ENCODE results near the gene GLRX5. TPM values are rescaled to one million over a fixed set of nuclear protein-coding genes. Genes with fewer than 3 reads are reported as not detected.
"Not testable (repeated sequence)": the region's sequence is repeated elsewhere in the genome, so short reads cannot be mapped to it uniquely, and the experiment has no call there.

Gene GLRX5
- total and polyA plus RNA-seq, 9 donors, result 38.0 to 105 (median 42.9) TPM

DNA sequence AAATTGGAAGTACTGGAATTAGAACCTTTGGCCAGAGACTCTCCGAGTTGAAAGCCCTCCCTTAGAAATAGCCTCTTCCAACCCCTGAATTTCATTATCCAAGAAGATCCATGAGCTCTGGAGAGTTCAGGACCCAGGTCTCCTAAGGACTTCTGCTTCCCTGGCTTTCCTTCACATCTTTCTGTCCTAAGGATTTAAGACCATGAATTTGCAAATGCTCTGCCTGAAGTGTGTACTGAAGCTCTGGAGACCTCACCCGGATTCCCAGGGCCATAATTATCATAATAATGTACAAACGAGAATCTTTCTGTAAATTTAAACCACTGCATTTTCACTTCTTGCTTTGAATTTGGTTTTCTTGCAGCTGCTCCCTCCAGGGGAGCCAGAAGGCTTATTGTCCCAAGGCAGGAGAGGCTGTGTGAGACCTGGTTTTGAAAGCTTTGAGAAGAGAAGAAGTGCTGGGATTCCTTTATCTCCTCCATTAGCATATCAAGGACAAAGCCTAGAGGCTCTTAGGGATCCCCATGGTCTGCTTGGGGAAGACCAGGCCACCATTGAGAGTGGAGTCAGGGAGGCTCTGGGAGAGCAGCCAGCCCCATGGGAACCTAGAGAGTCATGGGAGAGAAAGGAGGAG is 41.1 kb downstream of the GLRX5 start:
- no peak for DNase-seq
- Histone ChIP-seq H3K36me3 (no peaks in the 10 kb centered on the region), H3K4me3 (no peak overlapping the region), H3K27ac (no peak overlapping the region), H3K4me1 (ENCODE audit: insufficient read depth) (no peaks in the 10 kb centered on the region), H3K27me3 (no peaks in the 10 kb centered on the region), H3K9me3 (no peaks in the 10 kb centered on the region)
- 38 to 50% (median 46%) methylated on average over 3 of the region's 3 CpGs for WGBS, 3 donors
- TF ChIP-seq EP300 (IDR thresholded peaks at IDR 0.05) (no peak), POLR2A (IDR thresholded peaks at IDR 0.05) (no peak)
- TF ChIP-seq, protein P1, sequence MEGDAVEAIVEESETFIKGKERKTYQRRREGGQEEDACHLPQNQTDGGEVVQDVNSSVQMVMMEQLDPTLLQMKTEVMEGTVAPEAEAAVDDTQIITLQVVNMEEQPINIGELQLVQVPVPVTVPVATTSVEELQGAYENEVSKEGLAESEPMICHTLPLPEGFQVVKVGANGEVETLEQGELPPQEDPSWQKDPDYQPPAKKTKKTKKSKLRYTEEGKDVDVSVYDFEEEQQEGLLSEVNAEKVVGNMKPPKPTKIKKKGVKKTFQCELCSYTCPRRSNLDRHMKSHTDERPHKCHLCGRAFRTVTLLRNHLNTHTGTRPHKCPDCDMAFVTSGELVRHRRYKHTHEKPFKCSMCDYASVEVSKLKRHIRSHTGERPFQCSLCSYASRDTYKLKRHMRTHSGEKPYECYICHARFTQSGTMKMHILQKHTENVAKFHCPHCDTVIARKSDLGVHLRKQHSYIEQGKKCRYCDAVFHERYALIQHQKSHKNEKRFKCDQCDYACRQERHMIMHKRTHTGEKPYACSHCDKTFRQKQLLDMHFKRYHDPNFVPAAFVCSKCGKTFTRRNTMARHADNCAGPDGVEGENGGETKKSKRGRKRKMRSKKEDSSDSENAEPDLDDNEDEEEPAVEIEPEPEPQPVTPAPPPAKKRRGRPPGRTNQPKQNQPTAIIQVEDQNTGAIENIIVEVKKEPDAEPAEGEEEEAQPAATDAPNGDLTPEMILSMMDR (IDR thresholded peaks at IDR 0.05), result no peak
- intact Hi-C loops (cut with DNase I), result no loop called here

DNA sequence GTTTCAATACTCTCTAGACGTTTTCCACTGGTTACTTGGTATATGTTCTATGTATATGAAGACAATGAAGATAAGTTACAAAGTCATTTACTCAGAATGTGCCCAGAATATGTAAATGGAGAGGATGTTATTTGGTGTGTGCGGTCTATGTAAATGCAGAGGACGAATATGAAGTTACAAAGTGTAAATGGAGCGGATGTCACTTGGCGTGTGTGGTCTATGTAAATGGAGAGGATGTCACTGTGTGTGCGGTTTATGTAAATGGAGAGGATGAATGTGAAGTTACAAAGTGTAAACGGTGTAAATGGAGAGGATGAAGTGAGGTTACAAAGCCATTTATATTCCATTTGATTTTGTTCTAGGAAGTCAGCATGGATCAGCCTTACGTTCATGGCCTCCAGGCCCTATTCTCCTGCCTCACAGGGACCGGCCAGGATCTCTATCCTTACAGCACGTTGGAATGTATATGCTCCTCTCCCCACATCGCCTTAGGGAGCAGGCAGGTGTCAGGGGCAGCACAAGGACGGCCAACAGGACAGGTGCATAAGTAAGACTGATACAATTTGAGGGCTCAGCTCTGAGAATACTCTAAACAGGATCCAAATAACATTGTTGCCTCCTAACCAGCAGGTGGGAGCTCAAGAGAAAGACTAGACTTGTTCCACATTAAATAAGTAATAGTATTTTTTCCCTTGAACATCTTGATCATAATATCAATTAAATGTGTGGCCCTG is 42.4 kb downstream of the GLRX5 start:
- 81 to 84% (median 83%) methylated on average over 12 of the region's 12 CpGs for WGBS, 3 donors

DNA sequence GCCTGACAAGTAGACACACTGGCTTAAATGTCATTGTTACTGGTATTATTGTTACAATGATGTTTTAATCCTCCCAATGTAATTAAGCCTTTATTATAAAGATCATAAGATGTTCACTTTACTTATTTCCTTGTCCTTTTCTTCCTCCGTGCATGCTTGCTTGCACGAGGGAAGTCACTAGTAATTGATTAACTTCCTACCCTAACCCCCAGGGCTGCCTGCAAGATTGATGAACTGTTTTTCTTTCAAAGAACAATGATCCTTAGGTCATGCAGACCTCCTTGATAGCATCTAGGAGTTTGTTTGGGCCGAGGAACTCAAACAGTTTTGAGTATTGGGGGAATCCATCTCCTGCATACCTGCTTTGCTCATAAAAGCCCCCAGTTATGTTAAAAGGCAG is 43.0 kb downstream of the GLRX5 start:
- TF ChIP-seq, protein P1 (IDR thresholded peaks at IDR 0.05), result no peak
- TF ChIP-seq EP300 (IDR thresholded peaks at IDR 0.05), result no peak
- TF ChIP-seq POLR2A (IDR thresholded peaks at IDR 0.05), result no peak
- H3K27ac ChIP-seq, result no peak overlapping the region
- H3K27me3 ChIP-seq, result no peaks in the 10 kb centered on the region
- H3K36me3 ChIP-seq, result no peaks in the 10 kb centered on the region
- intact Hi-C loops (cut with DNase I), result no loop called here
- H3K9me3 ChIP-seq, result no peaks in the 10 kb centered on the region
- no peak for DNase-seq
- no peak overlapping the region for H3K4me3 ChIP-seq
- no peaks in the 10 kb centered on the region for H3K4me1 ChIP-seq (ENCODE audit: insufficient read depth)
- 19 to 27% (median 24%) methylated on average over 3 of the region's 3 CpGs for WGBS, 3 donors

More for the DNA sequence above, 42.4 kb downstream of the GLRX5 start:
- no peaks in the 10 kb centered on the region for H3K9me3 ChIP-seq
- no peak for DNase-seq
- no peak overlapping the region for H3K27ac ChIP-seq
- TF ChIP-seq POLR2A (IDR thresholded peaks at IDR 0.05) (no peak), EP300 (IDR thresholded peaks at IDR 0.05) (no peak)
- TF ChIP-seq, protein P1 (IDR thresholded peaks at IDR 0.05), result no peak
- H3K27me3 ChIP-seq, result no peaks in the 10 kb centered on the region
- no peaks in the 10 kb centered on the region for H3K36me3 ChIP-seq
- no peak overlapping the region for H3K4me3 ChIP-seq
- intact Hi-C loops (cut with DNase I), result no loop called here
- H3K4me1 ChIP-seq (ENCODE audit: insufficient read depth), result no peaks in the 10 kb centered on the region

DNA sequence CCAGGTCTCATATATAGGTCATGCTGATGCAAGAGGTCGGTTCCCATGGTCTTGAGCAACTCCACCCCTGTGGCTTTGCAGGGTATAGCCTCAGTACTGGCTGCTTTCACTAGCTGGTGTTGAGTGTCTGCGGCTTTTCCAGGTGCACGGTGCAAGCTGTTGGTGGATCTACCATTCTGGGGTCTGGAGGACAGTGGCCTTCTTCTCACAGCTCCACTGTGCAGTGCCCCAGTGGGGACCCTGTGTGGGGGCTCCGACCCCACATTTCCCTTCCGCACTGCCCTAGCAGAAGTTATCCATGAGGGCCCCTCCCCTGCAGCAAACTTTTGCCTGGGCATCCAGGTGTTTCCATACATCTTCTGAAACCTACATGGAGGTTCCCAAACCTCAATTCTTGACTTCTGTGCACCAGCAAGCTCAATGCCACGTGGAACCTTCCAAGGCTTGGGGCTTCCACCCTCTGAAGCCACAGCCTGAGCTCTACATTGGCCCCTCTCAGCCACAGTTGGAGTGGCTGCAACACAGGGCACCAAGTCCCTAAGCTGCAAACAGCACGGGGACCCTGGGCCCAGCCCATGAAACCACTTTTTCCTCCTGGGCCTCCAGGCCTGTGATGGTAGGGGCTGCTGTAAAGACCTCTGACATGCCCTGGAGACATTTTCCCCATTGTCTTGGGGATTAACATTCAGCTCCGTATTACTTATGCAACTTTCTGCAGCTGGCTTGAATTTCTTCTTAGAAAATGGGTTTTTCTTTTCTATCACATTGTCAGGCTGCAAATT is 49.2 kb downstream of the GLRX5 start:
- not testable (repeated sequence) for H3K4me1 ChIP-seq (ENCODE audit: insufficient read depth); DNase-seq; H3K4me3 ChIP-seq; H3K36me3 ChIP-seq; H3K27me3 ChIP-seq; H3K27ac ChIP-seq; H3K9me3 ChIP-seq
- 86 to 91% (median 89%) methylated on average over 8 of the region's 8 CpGs for WGBS, 3 donors
- intact Hi-C loops (cut with DNase I), result loop anchor here in 1 of 4 donors (2.0 kb wide), 1 partner anchor 15 kb away; no protein-coding TSS in a partner anchor
